GM12891 (cell line): ENCODE results near the gene SRGN.

Experiments used
- POLR2A ChIP-seq: IDR thresholded peaks from 2 replicates; pipeline ENCODE4 v1.6.1; 2011; ENCODE audit warnings: low read depth, low read length, control low read depth
- POLR2AphosphoS5 ChIP-seq: IDR thresholded peaks from 2 replicates; pipeline ENCODE4 v1.6.1; 2011; ENCODE audit warnings: low read depth, low read length, control low read depth

DNA sequence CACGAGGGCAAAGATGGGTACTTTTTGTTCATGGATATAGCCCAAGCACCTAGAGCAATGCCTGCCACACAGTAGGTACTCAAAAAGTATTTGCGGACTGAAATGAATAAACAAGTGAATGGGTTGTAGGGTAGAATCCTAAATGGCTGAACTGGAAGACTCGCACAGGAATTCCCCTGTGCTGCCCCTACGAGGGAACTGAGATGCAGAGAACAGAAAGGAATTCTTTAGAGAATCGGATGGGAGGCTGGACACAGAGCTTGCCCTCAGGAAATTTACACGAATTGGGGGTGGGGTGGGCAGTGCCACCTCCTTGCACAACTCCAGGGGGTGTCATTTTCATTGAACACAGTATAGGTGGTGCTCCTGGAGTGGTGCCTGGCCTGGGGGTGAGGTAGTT, 35.2 kb upstream of the SRGN start:
- no peak for TF ChIP-seq POLR2A
- no peak for TF ChIP-seq POLR2AphosphoS5
